ENCODE results near the gene PTH2R.

Gene PTH2R

GRCh38 chr2:208490492-208490891 lies 83.9 kb downstream of the PTH2R start:
- Histone ChIP-seq H3K9me2 (replicated peaks; ENCODE audit: insufficient read depth, low read length) (no peaks in the 10 kb centered on the region), H2AFZ (ENCODE audit: low read depth, low read length, severe bottlenecking) (no peak overlapping the region), H3K79me2 (ENCODE audit: insufficient read depth, low read length) (no peaks in the 10 kb centered on the region), H3K4me3 (ENCODE audit: insufficient read depth, low read length, poor library complexity, severe bottlenecking) (no peak overlapping the region), H4K20me1 (ENCODE audit: low read depth, low read length) (no peaks in the 10 kb centered on the region), H3K4me2 (ENCODE audit: low read depth, low read length, poor library complexity, severe bottlenecking) (no peak overlapping the region), H3K9me3 (ENCODE audit: insufficient read depth, low read length) (no peaks in the 10 kb centered on the region), H3F3A (ENCODE audit: insufficient read depth) (no peaks in the 10 kb centered on the region), H3K36me3 (ENCODE audit: low read length) (no peaks in the 10 kb centered on the region), H3K27ac (ENCODE audit: low read depth, low read length) (no peak overlapping the region), H3K9ac (ENCODE audit: low read length) (no peak overlapping the region), H3K27me3 (ENCODE audit: low read length) (no peaks in the 10 kb centered on the region)
- TF ChIP-seq EZH2phosphoT487 (conservative IDR thresholded peaks at IDR 0.05; ENCODE audit: low read length) (no peak), CTCF (IDR thresholded peaks at IDR 0.05; ENCODE audit: insufficient read depth, low read length, poor library complexity, severe bottlenecking) (no peak)

GRCh38 chr2:208491641-208492040 lies 85.0 kb downstream of the PTH2R start:
- Histone ChIP-seq H2AFZ (ENCODE audit: low read depth, low read length, severe bottlenecking) (no peak overlapping the region), H4K20me1 (ENCODE audit: low read depth, low read length) (no peaks in the 10 kb centered on the region), H3K9me2 (replicated peaks; ENCODE audit: insufficient read depth, low read length) (no peaks in the 10 kb centered on the region), H3F3A (ENCODE audit: insufficient read depth) (no peaks in the 10 kb centered on the region), H3K36me3 (ENCODE audit: low read length) (no peaks in the 10 kb centered on the region), H3K4me2 (ENCODE audit: low read depth, low read length, poor library complexity, severe bottlenecking) (no peak overlapping the region), H3K9ac (ENCODE audit: low read length) (no peak overlapping the region), H3K9me3 (ENCODE audit: insufficient read depth, low read length) (no peaks in the 10 kb centered on the region), H3K27ac (ENCODE audit: low read depth, low read length) (no peak overlapping the region), H3K79me2 (ENCODE audit: insufficient read depth, low read length) (no peaks in the 10 kb centered on the region), H3K4me3 (ENCODE audit: insufficient read depth, low read length, poor library complexity, severe bottlenecking) (no peak overlapping the region), H3K27me3 (ENCODE audit: low read length) (no peaks in the 10 kb centered on the region)
- TF ChIP-seq CTCF (IDR thresholded peaks at IDR 0.05; ENCODE audit: insufficient read depth, low read length, poor library complexity, severe bottlenecking) (no peak), EZH2phosphoT487 (conservative IDR thresholded peaks at IDR 0.05; ENCODE audit: low read length) (no peak)

- no peaks in the 10 kb centered on the region for H3K79me2 ChIP-seq (ENCODE audit: insufficient read depth, low read length)
- H3K9me3 ChIP-seq (ENCODE audit: insufficient read depth, low read length) = no peaks in the 10 kb centered on the region
- no peaks in the 10 kb centered on the region for H3K36me3 ChIP-seq (ENCODE audit: low read length)
- no peak overlapping the region for H3K9ac ChIP-seq (ENCODE audit: low read length)
- H3K4me3 ChIP-seq (ENCODE audit: insufficient read depth, low read length, poor library complexity, severe bottlenecking) = no peak overlapping the region
- H3K9me2 ChIP-seq (replicated peaks; ENCODE audit: insufficient read depth, low read length) = no peaks in the 10 kb centered on the region
- H3K27ac ChIP-seq (ENCODE audit: low read depth, low read length) = no peak overlapping the region
- TF ChIP-seq EZH2phosphoT487 (conservative IDR thresholded peaks at IDR 0.05; ENCODE audit: low read length) = no peak
- no peak for TF ChIP-seq CTCF (IDR thresholded peaks at IDR 0.05; ENCODE audit: insufficient read depth, low read length, poor library complexity, severe bottlenecking)
- H3K4me2 ChIP-seq (ENCODE audit: low read depth, low read length, poor library complexity, severe bottlenecking) = no peak overlapping the region
- no peaks in the 10 kb centered on the region for H3K27me3 ChIP-seq (ENCODE audit: low read length)
- no peaks in the 10 kb centered on the region for H3F3A ChIP-seq (ENCODE audit: insufficient read depth)
- no peaks in the 10 kb centered on the region for H4K20me1 ChIP-seq (ENCODE audit: low read depth, low read length)
- H2AFZ ChIP-seq (ENCODE audit: low read depth, low read length, severe bottlenecking) = no peak overlapping the region
Measured at GRCh38 chr2:208492069-208492468, 85.5 kb downstream of the PTH2R start.
